D721Med (cell line): ENCODE measurements around the gene PACRG.

Experiments used
- DNase-seq: peaks from one replicate; pipeline ENCODE4 v3.0.0; 2011; ENCODE audit warnings: low spot score; ENCODE audit not compliant: insufficient read length
- FAIRE-seq: peaks from 2 replicates; lab custom pipeline; 2011; peaks lifted over from hg19 to GRCh38; lab: Jason Lieb, UNC
- TF ChIP-seq, protein P1 (sequence below): IDR thresholded peaks from 2 replicates; pipeline ENCODE4 v1.5.1; 2012; ENCODE audit warnings: mild to moderate bottlenecking, control low read depth; ENCODE audit not compliant: insufficient read depth; ENCODE audit errors: missing control alignments

PACRG gene

DNA sequence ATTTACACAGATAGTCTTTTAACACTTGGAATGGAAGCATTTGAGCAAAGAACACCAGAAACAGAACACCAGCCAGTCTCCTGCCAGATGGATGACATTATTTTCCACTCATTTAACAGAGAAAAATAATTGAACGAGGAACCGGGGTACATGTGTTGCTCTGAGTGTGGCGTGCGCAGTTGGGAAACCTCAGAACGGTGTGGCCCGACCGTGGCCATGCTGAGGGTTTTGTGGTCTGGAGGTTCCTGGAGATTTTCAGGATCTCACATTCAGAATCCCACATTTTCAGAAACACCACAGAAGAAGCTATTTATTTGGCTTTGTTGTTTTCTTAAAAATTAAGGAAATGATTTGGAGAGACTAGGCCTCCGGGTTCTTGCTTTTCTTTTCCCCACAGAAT is 559.9 kb downstream of the PACRG start:
- DNase-seq (no peak), FAIRE-seq (no peak)
- TF ChIP-seq, protein P1, sequence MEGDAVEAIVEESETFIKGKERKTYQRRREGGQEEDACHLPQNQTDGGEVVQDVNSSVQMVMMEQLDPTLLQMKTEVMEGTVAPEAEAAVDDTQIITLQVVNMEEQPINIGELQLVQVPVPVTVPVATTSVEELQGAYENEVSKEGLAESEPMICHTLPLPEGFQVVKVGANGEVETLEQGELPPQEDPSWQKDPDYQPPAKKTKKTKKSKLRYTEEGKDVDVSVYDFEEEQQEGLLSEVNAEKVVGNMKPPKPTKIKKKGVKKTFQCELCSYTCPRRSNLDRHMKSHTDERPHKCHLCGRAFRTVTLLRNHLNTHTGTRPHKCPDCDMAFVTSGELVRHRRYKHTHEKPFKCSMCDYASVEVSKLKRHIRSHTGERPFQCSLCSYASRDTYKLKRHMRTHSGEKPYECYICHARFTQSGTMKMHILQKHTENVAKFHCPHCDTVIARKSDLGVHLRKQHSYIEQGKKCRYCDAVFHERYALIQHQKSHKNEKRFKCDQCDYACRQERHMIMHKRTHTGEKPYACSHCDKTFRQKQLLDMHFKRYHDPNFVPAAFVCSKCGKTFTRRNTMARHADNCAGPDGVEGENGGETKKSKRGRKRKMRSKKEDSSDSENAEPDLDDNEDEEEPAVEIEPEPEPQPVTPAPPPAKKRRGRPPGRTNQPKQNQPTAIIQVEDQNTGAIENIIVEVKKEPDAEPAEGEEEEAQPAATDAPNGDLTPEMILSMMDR: no peak

DNA sequence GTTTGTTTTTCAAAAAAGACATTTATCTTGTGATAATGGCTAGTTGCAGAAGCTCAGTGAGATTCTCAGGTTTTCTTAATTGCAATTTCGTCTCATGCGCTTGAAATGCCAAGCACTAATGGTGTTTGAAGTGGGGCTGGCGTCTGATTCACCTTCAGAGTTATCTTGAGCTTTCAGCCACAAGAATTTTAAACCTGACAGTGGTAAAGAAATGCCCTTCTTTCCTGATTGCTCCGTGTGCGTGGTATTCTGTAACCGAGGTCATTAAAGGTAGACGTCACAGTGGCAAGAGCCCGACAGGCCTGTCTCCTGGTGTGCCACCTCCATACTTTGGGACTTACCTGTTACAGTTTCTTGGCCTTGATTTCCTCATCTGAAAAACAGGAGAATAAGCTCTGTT is 560.3 kb downstream of the PACRG start:
- TF ChIP-seq, protein P1: no peak
- DNase-seq (no peak), FAIRE-seq (no peak)

- FAIRE-seq (no peak), DNase-seq (no peak)
- TF ChIP-seq, protein P1: no peak
These were observed 561.1 kb downstream of the PACRG start for GRCh38 chr6:163288915-163289314.

DNA sequence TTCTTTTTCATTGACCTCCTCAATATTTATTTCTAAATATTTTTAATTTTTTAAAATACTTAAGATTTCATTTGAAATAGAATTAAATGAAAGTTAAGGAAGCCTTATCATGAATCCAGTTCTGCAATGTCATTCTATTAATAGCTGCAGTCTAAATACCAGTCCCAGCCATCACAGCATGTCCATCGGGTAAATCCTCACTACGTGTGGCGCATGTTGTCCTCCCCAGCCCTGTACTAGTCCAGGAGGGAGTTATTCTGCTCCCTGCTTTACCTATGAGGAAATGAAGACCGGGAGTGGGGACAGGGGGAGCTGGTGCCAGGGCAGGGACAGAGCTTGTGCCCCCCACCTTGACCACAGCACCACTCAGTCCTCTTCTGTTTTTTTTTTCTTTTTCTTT is 561.7 kb downstream of the PACRG start:
- TF ChIP-seq, protein P1: no peak
- no peak for DNase-seq
- FAIRE-seq: no peak

GRCh38 chr6:163290545-163291274 is 562.9 kb downstream of the PACRG start:
- TF ChIP-seq, protein P1: no peak
- no peak for FAIRE-seq

DNA sequence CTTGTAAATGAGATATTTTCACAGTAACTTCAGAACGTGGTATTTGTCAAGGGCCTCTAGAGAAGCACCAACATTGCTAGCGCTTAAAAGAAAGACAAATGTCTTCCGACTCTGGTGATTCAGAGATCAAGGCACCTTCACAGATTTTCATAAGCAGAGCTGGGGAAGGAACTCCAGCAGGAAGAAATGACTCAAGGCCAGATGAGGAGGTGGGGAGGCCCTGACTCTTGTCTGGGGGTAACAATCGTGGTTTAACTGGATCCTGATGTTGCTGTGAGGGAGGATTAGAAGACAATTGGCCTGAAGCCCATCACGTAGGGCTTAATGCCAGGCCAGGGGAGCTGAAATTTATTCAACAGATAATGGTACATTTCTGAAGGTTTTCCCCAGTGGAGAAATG is 563.8 kb downstream of the PACRG start:
- TF ChIP-seq, protein P1: no peak
- DNase-seq: no peak
- no peak for FAIRE-seq

More at GRCh38 chr6:163290545-163291274, 562.9 kb downstream of the PACRG start:
- DNase-seq: no peak

GRCh38 chr6:163293286-163293685 is 565.5 kb downstream of the PACRG start:
- FAIRE-seq: no peak
- DNase-seq: no peak
- TF ChIP-seq, protein P1: no peak
